HG03521 (cell line): ENCODE measurements around the gene IL1B.

Source experiments
- ATAC-seq: cut with Tn5 transposase; IDR thresholded peaks from one replicate; pipeline ENCODE4 v1.9.1; 2021; ENCODE audit warnings: mild to moderate bottlenecking, moderate library complexity; ENCODE audit not compliant: unreplicated experiment

The IL1B gene

GRCh38 chr2:112811276-112811831, 25.2 kb downstream of the IL1B start:
- ATAC-seq: no peak

- ATAC-seq: no peak
These were observed 27.5 kb downstream of the IL1B start for GRCh38 chr2:112809112-112809511.

DNA sequence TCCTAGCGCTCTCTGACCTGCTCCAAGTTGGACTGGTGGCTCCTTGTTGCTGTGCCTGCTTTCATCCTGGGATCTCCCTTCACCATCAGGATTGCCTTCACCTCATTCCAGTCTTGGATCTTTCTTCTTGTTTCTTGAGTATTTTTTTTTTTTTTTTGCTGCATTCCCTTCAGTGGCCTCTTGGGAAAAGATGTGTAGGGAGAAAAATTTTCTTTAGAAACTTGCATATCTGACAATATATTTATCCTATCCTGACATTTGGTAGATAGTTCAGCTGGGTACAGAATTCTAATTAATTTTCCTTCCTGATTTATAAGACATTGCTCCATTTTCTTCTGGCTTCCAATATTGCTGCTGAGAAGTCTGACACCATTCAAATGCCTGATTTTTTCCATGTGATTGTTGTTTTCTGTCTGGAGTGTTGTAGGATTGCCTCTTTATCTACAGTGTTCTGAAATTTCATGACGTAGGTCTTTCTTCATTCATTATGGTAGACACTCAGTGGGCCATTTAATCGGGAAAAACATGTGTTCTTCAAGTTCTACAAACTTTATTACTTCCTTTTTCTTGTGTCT, 29.3 kb downstream of the IL1B start:
- no peak for ATAC-seq

GRCh38 chr2:112805542-112805941, 31.0 kb downstream of the IL1B start:
- no peak for ATAC-seq

- ATAC-seq: no peak
These were observed 32.7 kb downstream of the IL1B start for GRCh38 chr2:112803691-112804521.

- no peak for ATAC-seq
These were observed 35.5 kb downstream of the IL1B start for GRCh38 chr2:112800881-112801583.

DNA sequence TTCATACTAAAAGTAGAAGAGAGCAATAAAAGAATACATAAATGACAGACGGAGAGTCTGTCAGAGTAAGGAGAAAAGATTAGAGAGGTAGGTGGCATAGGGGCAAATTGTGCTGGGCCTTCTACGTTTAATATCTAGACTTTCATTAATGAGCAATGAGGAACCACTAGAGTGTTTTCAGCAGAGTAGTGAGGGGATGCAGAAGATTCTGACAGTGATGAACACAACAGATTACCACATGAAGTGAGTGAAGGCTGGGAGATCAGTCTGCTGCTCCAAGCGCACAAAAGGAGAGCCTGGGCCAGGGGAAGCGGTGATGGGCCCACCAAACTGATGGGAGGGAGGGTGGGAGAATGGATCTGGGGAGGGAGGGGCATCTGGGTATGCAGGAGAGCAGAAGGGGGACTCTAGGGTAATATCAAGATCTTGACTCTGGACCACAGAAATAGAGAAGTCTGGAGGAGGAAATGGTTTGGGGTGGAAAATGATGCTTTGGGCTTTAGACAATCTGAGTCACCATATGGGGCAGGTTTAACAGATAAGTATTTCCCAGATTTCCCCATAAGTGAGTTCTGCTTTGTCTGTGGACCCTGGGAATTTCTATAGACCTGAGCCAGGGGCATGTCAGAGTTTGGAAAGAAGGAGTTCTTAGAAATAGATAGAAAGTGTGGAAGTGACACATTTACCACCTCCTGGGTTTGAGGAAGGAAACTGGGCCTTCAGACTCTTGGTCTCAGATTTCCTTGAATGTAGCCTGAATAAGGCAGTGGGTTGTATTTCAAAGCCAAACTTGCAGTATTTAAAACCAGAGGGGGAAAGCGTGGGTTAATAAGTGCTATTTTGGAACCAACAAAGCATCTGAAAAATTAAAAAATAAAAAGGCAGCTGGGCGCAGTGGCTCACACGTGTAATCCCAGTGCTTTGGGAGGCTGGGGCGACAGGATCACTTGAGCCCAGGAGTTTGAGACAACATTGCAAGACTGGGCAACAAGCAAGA, 37.3 kb downstream of the IL1B start:
- ATAC-seq: no peak

- ATAC-seq: no peak
These were observed 40.1 kb downstream of the IL1B start for GRCh38 chr2:112796486-112796885.

DNA sequence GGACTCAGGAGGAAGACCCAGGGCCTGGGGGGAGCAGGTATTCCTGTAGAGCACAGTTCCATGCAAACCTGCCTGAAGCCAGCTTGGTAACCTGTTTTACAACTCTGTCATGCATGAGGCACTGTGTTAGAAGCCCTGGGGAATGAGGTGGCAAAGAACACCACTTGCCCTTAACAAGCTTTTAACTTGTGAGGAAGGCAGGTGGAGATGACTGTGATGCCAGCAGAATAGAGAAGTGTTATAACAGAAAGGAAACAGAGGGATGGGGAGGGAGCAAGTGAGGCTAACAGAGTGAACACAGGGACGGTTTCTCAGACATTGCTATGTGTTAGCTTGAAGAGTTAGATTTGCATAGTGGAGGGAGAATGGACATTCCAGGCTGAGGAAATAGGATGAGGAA, 40.8 kb downstream of the IL1B start:
- ATAC-seq: no peak

GRCh38 chr2:112794841-112795240, 41.7 kb downstream of the IL1B start:
- ATAC-seq: no peak

DNA sequence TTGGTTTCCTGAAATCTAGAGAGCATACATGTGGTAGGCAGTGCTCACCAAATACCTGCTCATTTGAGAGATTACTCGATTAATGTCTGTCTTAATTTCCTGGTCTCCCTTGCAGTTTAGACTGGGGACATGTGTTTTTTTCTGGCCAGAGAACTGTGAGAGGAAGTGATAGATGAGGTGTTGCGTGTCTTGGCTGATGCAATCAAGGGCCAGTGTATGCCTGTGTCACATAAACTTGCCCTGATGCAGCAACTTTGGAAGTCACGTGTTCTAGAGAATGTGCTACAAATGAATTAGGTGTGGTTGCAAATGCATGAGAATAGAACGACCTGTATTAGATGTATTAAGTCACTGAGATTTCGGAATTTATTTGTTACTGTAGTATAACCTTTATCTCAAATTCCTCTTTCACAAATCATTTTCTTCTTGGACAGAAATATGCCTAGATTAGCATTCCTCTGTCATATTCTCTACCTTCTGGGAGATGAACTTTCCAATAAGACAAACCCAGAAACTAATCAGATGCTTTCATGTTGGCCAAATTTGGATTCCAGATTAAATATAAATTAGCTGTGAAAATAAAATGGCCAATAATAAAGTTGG, 42.3 kb downstream of the IL1B start:
- ATAC-seq: no peak

- ATAC-seq: no peak
These were observed 43.1 kb downstream of the IL1B start for GRCh38 chr2:112793449-112793978.

DNA sequence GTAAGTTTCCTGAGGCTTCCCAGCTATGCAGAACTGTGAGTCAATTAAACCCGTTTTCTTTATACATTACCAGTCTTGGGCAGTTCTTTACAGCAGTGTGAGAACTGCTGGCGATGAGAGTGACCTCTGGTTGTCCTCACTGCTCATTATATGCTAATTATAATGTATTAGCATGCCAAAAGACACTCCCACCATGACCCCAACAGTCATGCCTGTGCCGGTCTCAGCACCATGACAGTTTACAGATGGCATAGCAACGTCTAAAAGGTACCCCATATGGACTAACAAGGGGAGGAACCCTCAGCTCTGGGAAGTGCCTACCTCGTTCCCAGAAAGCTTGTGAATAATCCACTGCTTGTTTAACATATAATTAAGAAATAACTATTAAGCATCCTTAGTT, 44.2 kb downstream of the IL1B start:
- no peak for ATAC-seq

GRCh38 chr2:112791693-112792230, 44.8 kb downstream of the IL1B start:
- ATAC-seq: no peak

DNA sequence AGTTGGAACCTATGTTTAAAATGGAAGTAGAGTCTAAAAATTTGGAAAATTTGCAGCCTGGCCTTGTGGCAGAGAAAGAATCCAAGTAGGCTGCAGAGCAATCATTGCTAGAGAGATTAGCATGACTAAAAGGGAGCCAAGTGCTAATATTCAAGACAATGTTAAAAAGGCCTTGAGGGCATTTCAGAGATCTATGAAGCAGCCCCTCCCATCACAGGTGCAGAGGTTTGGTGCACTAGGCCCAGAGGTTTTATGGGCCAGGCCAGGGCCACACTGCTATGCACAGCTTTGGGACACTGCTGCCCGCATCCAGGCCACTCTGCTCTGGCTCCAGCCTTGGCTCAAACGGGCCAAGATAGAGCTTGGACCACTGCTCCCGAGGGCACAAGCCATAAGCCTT, 45.6 kb downstream of the IL1B start:
- ATAC-seq: no peak

DNA sequence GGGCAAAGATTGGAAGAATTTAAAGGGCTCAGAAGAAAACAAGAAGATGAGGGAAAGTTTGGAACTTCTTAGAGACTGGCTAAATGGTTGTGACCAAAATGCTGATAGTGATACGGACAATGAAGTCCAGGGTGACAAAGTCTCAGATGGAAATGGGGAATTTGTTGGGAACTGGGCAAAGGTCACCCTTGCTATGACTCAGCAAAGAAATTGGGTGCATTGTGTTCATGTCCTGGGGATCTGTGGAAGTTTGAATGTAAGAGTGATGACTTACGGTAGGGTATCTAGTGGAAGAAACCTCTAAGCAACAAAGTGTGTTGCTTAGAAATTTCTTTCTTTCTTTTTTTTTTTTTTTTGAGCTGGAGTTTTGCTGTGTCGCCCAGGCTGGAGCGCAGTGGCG, 46.3 kb downstream of the IL1B start:
- no peak for ATAC-seq

- no peak for ATAC-seq
These were observed 47.4 kb downstream of the IL1B start for GRCh38 chr2:112789186-112789585.

GRCh38 chr2:112788653-112789052, 47.9 kb downstream of the IL1B start:
- ATAC-seq: no peak

DNA sequence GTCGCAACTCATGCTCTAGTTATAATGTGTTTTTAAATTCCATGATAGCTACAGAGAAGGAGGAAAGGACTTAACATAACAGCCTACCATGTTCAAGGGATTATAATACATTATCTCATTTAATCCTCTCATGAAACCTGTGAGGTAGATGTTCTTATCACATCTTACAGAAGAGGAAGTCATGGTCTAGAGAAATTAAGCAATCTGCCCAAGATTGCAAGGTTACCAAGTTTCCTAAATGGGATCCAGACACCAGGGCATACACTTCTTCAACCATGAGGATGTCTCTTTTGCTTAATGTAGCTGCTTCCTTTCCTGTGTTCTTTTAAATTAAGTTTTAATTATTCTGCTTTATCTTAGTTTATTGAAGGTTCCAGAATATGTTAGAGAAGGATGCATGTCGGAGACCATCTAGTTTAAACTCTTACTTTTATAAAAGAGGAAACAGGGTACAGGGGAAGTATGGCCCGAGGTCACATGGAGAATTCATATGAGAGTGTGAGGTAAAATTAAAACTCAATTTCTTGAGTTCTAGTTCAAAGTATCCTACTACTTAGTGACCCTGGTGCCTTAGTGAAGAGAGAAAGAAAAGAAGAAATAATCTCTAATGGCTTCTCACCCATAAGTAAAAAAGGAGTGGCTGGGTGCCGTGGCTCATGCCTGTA, 48.7 kb downstream of the IL1B start:
- ATAC-seq: no peak
